Measurements from ENCODE around the gene VPS11.
"Not testable (repeated sequence)": the region's sequence is repeated elsewhere in the genome, so short reads cannot be mapped to it uniquely, and the experiment has no call there.

Gene VPS11

DNA sequence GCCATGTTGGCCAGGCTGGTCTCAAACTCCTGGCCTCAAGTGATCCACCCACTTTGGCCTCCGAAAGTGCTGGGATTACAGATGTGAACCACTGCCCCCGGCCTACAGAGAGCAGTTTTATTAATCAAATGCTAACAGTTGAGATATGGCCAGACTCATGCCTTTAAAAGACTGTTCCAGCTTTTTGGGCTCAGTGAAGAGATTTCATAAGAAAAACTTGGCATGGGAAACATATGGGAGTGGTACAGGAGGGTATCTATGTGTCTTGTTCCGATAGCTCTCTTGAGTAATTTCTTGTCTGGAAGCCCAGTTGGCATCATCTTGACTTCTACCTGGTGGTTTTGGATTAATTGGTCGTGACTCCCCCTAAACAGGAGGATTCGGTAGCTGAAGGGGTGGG lies 28.7 kb upstream of the VPS11 start:
- DNase-seq (ENCODE audit: low read depth) = no peak

DNA sequence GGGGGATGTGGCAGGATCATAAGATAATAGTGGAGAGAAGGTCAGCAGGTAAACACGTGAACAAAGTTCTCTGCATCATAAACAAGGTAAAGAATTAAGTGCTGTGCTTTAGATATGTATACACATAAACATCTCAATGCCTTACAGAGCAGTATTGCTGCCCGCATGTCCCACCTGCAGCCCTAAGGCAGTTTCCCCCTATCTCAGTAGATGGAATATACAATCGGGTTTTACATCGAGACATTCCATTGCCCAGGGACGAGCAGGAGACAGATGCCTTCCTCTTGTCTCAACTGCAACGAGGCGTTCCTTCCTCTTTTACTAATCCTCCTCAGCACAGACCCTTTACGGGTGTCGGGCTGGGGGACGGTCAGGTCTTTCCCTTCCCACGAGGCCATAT lies 28.1 kb upstream of the VPS11 start:
- not testable (repeated sequence) for DNase-seq (ENCODE audit: low read depth)

DNA sequence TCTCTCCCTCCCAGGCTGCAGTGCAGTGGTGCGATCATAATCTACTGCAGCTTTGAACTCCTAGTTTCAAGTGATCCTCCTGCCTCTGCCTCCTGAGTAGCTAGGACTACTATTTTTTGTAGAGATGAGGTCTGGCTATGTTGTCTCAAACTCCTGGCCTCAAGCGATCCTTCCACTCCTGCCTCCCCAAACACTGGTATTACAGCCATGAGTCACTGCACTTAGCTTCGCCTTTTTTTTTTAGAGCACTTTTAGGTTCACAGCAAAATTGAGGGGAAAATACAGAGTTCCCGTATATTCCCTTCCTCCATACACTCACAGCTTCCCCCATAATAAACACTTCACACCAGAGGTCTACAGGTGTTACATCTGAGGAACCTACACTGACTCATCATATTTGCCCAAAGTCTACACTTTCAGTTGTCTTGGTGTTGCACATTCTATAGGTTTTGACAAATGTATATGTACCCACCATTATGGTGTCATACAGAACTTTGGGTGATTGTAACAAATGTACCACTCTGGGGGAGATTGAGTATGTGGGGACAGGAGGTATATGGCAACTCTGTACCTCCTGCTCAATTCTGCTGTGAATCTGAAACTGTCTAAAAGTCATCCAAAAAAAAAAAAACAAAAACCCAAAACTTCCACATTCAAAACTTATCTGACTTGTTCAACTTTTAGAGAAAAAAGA lies 25.6 kb upstream of the VPS11 start:
- peak; percentile 26 for DNase-seq (ENCODE audit: low read depth)

DNA sequence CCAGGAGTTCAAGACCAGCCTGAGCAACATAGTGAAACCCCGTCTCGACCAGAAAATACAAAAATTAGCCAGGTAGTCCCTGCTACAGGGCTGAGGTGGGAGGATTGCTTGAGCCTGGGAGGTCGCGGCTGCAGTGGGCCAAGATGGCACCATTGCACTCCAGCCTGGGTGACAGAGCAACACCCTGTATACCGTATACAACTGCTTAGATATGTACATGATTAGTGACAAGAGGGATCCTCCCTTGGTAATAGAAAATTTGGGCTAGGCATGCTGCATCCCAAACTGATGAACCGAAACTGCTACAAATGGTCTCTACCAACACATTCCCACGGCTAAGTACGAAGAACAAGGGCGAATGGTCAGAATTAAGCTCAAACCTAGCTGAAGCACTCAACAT lies 24.7 kb upstream of the VPS11 start:
- DNase-seq (ENCODE audit: low read depth) = no peak

DNA sequence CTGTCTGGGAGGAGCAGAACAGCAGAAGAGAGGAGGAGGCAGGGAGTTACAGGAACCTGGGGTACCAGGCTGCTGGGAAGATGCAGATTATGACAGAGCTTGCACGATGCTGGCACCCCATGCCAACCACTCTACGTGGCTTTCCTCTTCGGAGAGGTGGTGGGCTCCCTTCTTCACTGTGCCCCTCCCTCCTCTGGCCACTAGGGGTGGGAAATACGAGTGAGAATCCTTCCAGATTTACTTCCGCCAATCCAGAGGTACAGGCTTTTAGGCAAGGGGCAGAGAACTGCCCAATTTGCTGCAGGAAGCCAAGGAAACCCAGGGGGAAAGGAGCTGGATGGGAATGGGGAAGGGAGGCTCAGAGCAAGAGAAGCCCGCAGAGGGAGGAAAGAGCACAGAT lies 22.9 kb upstream of the VPS11 start:
- DNase-seq (ENCODE audit: low read depth) = no peak

DNA sequence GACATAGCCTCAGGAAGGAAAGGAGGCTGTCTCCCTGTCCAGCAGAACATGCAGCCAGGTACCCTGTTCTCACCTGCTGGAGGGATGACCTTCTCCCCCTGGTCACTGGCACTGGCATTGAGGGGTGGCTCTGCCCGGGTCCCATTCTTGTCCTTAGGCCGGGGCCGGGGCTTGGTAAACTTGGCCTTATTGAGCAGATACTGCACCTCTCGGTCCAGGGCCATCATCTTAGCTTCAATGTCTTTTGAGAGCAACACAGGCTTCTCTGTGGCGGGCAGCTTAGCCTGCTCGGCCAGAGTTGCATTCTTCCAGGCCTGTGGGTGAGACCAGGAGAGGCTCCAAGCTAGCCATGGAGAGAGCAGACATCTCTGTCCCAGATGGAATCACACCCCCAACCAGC lies 21.1 kb upstream of the VPS11 start:
- DNase-seq (ENCODE audit: low read depth) = no peak

DNA sequence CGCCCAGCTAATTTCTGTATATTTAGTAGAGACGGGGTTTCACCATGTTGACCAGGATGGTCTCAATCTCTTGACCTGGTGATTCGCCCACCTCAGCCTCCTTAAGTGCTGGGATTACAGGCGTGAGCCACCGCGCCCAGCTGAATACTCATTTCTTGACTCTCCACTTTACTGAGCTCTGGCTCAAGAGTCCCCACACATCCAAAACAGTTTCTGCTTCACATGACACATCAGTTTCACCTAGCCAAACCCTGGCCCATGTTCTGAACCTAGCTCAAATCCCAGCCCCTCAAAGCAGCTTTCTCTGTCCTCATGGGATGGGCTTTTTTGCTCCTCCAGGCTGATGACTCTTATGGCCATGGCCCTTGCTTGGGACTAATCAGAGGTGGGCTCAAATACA lies 20.4 kb upstream of the VPS11 start:
- DNase-seq (ENCODE audit: low read depth) = no peak

DNA sequence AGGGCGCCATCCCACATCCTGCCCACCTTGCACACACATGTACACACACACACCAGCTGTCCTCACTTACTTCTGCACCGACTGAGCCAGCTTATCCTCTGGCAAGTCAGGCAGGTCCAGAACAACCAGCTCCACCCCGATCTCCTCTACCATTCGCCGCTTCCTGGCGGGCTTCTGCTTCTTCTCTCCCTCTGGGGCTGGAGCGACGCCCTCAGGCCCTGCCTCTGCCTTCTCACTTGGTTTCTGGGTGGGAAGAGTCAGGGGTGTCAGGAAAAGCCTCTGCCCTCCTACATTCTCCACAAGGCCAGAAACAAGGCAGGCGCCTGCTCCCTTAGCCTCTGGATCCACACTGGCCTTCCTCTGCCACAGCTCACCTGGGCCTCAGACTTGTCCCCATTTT lies 19.0 kb upstream of the VPS11 start:
- DNase-seq (ENCODE audit: low read depth) = no peak

DNA sequence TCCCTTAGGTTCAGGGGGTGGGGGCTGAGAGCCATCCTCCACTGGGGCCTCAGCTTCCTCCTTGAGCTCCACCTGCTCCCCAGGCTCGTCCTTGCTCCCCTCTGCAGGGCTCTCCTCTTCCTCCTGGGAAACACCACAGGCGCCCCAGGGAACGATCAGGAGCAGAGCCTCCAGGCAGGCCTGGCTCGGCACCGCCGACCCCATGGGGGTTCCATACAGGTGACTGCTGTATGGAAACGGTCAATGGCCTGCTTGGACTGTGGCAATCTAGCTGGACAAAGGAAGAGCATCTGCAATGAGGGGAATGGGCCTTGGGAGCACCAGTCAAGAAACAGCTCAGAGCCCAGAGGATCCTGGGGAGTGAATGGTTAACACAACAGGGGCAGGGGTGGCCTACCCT lies 18.5 kb upstream of the VPS11 start:
- no peak for DNase-seq (ENCODE audit: low read depth)

DNA sequence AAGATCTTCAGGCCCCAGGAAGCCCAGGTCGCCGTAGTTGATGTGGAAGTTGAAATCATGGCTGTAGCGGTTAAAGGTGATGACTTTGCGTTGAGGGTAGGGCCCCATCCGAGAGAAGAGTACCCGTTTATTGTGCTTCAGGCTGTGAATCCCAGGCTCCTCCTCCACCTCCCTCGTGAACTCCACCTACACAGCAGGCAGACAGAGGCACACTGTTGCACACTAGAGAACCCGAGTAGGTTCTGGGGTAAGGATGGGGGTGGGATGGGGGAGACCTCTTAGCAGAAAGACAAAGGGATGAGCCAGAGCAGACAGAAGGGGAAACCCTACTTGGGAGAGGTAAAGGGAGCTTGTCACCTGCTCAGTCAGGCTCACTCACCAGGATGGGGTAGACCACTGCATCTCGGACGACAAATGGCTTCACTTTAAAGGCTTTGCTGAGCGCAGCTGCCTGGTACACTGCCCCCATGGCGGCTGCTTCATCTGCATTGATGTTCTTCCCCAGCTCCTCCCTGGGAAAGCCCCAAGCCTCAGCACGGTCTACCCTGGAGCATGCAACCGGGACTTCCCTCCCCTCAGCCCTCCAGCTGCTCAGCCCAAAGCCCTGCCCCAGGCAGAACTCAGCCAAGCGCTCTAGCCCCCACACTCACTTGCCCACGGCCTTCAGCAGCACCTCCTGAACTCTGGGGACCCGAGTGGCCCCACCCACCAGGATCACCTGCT lies 16.0 kb upstream of the VPS11 start:
- no peak for DNase-seq (ENCODE audit: low read depth)

DNA sequence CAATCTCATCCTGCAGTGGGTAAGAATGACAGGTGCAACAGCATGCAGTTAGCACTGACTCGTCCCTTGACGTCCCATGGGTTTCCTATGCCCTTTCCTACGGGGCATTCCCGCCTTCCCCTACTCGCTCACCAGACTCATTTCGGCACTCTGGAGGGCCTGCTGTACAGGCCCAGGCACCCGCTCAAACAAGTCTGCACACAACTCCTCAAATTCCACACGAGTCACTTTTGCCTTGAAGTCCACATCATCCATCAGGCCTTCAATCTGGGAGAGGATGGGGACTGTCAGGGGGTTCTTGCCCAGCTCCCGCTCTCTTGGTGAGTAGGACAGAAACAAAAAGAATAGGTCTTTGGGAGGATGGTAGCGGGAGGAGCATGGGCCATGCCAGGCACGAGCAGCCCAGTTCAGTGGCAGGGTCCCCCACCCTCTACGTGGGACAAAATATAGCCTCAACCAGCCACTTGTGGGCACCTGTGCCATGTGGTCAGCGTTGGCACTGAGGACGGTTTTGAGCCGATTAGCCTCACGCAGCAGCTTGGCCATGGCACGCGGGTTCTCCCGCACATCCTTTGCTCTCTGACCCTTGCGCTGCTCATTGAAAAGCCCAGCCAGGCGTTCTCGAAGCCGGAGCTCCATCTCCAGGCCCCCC lies 15.3 kb upstream of the VPS11 start:
- DNase-seq (ENCODE audit: low read depth) = no peak

DNA sequence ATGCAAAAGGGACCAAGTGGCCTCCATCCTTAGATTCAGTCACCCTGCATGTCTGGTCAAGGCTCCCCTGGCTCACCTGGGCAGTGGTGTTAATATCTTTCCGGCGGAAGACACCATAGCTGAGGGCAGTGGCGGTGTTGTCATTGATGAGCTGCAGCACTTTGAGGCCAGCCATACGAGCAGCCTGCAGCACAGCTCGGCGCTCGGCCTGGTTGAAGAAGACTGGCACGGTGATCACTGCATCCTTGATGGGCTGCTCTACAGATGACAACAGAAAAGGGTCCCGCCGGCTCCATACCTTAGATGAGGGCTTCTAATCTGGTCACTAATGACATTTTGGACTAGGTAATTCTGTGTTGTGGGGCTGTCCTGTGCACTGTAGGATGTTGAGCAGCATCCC lies 13.2 kb upstream of the VPS11 start:
- no peak for DNase-seq (ENCODE audit: low read depth)

DNA sequence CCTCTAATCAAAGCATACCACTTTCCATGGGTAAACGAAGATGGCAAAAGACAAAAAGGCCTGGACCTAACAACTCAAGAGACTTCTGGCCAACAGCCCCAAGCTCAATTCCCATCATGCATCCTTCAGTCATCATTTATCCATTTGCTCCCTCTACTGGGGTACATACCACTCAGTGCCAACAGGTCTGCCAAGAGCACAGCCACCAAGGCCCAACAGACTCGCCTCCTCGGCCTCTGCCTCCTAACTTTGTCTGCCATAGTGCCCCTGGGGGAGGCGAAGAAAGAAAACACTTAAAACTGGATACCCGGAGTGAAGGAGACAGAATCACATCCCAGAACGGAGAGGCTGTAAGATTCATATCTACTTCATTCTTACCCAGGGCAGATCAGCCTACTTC lies 11.7 kb upstream of the VPS11 start:
- peak; percentile 59 for DNase-seq (ENCODE audit: low read depth)

DNA sequence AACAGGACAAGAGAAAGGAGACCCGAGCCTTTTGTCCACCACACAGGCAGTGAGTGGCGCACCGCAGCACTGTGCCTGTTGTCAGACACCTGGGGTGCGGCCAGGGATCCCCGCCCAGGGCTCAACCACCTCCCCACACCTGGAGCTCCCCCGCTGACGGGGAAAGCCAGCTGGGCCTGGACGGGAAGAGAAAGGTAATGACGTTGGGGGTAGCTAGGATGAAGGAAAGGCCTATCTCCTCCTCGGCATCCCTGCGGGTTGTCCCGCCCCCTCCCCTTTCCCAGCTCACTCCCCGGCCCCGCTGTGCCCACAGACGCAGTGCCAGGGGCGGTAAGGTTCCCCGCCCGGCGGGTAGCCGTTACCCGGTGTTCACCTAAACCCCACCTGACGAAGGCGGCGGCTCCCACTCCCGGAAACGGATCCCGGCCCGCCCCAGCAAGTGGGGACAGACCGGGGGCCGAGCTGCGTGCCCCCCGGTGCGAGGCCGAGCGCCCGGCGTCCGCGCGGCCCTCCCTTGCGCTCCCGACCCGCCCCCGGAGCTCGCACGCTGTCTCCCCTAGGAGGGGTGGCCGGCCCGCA lies 11.1 kb upstream of the VPS11 start:
- peak; percentile 15 for DNase-seq (ENCODE audit: low read depth)

DNA sequence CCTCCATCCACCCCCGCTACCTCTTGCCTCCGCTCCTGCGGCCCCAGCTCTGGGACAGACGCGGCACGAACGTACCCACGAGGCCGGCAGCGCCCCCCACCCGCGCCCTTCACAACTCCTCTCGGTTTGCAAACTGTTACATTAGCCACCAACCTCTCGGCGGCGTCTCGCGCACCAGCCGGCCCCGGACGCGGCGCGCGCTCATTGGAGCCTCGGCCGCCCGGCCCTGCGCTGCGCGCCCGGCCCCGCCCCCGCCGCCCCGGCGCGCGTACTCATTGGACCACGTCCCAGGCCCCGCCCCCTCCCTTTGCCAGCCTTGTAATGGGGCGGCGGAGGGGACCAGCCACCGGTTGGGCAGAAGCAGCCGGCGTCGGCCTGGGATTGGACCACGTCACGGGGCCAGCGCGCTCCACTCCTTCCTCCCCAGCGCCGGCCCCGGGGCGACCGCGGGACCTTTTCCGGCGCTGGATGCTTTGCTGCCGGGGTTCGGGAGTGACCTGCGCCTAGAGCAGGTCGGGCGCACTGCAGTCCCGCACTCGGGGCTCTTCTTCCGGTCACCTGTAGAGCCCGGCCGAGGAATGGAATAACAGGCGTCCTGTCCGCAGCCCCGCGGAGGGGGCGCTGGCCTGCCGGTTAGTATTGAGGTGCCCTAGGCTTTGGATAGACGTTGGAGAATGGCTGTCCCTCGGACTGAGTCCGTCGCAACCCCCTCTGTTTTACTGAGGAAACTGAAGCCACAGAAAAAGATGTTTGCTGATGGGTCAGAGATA lies 10.4 kb upstream of the VPS11 start, which contains the start of gene HYOU1:
Gene HYOU1 (minus strand): TSS at position 206 of the 770 bp plus-strand sequence. CDS start 1,045 bp downstream, outside the sequence.
- peak; percentile 97 for DNase-seq (ENCODE audit: low read depth)

DNA sequence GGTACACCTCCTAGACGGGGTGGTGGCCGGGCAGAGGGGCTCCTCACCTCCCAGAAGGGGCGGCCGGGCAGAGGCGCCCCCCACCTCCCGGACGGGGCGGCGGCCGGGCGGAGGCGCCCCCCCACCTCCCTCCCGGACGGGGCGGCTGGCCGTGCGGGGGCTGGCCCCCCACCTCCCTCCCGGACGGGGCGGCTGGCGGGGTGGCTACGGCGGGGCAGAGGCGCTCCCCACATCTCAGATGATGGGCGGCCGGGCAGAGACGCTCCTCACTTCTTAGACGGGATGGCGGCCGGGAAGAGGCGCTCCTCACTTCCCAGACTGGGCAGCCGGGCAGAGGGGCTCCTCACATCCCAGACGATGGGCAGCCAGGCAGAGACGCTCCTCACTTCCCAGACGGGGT lies 8.5 kb upstream of the VPS11 start:
- DNase-seq (ENCODE audit: low read depth) = not testable (repeated sequence)

DNA sequence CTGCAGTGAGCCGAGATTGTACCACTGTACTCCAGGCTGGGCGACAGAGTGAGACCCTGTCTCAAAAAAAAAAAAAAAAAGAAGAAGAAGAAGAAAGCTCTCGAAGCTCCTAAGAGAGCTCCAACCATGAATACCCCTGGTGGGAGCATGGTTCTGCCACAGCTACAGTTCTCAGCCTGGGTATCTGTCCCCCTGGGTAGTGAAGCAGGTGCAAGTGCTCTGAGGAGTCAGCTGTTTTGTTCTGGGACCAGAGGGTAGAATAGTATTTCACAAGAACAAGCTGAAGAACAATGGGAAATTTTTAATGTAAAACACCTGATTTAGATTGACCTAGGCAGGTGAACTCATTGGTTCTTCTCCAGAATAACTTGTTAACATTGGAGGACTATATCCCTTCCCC lies 6.4 kb upstream of the VPS11 start:
- DNase-seq (ENCODE audit: low read depth) = no peak

DNA sequence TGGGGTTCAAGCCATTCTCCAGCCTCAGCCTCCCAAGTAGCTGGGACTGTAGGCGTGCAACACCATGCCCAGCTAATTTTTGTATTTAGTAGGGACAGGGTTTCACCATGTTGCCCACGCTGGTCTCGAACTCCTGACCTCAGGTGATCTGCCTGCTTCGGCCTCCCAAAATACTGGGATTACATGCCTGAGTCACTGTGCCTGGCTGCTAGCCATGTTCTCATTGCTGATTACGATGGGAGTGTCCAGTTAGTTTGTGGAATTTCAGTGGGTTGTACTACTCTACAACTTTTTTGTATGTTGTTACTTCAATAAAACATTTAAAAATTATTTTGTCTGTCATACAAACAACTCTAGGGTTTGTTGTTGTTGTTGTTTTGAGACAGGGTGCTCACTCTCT lies 4.8 kb upstream of the VPS11 start:
- peak; percentile 70 for DNase-seq (ENCODE audit: low read depth)

DNA sequence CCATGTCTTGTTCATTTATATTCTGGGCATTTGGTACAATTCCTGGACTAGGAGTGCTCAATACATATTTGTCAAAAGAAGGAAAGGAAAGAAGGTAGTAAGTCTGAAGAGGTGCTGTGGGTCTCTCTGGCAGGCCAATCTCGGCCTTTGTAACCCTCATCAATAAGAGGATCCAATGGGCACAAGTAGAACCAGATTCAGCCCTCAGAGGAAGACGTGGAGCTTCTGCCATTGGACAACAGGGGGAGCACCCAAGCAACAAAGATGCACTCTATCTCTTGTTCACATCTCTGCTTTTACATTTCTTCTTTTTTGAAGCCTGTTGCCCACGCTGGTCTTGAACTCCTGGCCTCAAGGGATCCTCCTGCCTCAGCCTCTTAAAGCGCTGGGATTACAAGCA lies 2.2 kb upstream of the VPS11 start:
- DNase-seq (ENCODE audit: low read depth) = peak; percentile 53

DNA sequence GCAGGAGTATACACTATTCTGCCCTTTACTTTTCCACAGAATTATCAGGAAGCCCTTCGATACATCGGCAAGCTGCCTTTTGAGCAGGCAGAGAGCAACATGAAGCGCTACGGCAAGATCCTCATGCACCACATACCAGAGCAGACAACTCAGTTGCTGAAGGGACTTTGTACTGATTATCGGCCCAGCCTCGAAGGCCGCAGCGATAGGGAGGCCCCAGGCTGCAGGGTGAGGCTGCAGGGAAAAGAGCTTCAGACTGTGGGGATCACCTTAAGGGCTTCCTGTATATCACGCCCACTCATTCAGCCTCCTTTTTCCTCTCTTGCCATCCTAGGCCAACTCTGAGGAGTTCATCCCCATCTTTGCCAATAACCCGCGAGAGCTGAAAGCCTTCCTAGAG lies 10.2 kb downstream of the VPS11 start:
- DNase-seq (ENCODE audit: low read depth) = no peak

DNA sequence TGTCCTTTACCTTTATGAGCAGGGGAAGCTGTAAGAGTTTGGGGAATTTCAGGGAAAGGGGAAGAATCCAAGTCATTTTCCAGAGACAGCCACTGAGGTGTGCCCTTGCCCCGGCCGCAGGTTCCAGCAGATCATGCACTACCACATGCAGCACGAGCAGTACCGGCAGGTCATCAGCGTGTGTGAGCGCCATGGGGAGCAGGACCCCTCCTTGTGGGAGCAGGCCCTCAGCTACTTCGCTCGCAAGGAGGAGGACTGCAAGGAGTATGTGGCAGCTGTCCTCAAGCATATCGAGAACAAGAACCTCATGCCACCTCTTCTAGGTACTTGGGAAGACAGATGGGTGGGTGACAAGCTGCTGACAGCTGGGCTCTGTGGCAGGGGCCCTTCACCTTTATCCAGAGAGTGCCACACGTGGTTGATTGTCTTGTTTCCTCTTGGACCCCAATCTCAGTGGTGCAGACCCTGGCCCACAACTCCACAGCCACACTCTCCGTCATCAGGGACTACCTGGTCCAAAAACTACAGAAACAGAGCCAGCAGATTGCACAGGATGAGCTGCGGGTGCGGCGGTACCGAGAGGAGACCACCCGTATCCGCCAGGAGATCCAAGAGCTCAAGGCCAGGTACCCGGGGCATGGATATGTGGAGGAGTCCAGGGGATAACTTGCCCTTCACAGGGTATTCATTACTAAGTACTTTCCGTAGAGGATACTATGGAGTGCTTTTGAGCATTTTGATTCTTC lies 11.2 kb downstream of the VPS11 start:
- DNase-seq (ENCODE audit: low read depth) = no peak
